Subcutaneous adipose tissue (tissue), 4 donors: ENCODE results near the gene SRCAP. TPM values are rescaled to one million over a fixed set of nuclear protein-coding genes. Genes with fewer than 3 reads are reported as not detected.

Experiments used
- total RNA-seq, 4 donors: library from RNA; depleted of rRNA; stranded (reverse); fragments of >200 nt; gene quantifications; one replicate each; pipeline ENCODE4 v1.1.0, GENCODE V29; 2016
- TF ChIP-seq, protein P1 (sequence below): fragments of 450-650 bp; IDR thresholded peaks from one replicate; pipeline ENCODE4 v1.5.1; 2016; ENCODE audit warnings: low read depth, mild to moderate bottlenecking, control low read depth, antibody characterized with exemption, moderate library complexity

SRCAP gene
- total RNA-seq, 4 donors from 2014 or later = 14.1 to 33.7 (median 20.0) TPM

DNA sequence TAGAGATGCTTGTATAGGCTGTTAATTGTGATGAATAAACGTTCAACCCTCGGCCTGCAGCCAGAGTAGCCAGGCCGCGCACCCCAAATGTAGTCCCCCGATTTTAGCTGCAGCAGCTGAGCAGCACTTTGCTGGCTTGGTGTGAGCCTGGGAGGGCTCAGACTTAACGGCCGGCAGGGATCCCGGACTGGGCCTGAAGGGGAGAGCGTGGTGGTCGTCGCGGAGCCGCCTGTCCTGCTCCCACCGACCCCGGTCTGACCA is 76.1 kb downstream of the SRCAP start:
- TF ChIP-seq, protein P1, sequence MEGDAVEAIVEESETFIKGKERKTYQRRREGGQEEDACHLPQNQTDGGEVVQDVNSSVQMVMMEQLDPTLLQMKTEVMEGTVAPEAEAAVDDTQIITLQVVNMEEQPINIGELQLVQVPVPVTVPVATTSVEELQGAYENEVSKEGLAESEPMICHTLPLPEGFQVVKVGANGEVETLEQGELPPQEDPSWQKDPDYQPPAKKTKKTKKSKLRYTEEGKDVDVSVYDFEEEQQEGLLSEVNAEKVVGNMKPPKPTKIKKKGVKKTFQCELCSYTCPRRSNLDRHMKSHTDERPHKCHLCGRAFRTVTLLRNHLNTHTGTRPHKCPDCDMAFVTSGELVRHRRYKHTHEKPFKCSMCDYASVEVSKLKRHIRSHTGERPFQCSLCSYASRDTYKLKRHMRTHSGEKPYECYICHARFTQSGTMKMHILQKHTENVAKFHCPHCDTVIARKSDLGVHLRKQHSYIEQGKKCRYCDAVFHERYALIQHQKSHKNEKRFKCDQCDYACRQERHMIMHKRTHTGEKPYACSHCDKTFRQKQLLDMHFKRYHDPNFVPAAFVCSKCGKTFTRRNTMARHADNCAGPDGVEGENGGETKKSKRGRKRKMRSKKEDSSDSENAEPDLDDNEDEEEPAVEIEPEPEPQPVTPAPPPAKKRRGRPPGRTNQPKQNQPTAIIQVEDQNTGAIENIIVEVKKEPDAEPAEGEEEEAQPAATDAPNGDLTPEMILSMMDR = no peak

GRCh38 chr16:30775392-30776188 is 76.6 kb downstream of the SRCAP start:
- TF ChIP-seq, protein P1 = no peak

- TF ChIP-seq, protein P1 = no peak
Measured at GRCh38 chr16:30777591-30778297, 78.8 kb downstream of the SRCAP start.

GRCh38 chr16:30778549-30779244 is 79.7 kb downstream of the SRCAP start:
- TF ChIP-seq, protein P1 = no peak

- TF ChIP-seq, protein P1 = no peak
Measured at GRCh38 chr16:30779596-30779995, 80.6 kb downstream of the SRCAP start.

- TF ChIP-seq, protein P1 = no peak
Measured at GRCh38 chr16:30780021-30780420, 81.0 kb downstream of the SRCAP start.

GRCh38 chr16:30780549-30780948 is 81.6 kb downstream of the SRCAP start:
- TF ChIP-seq, protein P1 = no peak
